GM18870 (cell line): ENCODE data around the gene ACO2.

Source experiments
- ATAC-seq: cut with Tn5 transposase; IDR thresholded peaks from one replicate; pipeline ENCODE4 v1.9.1; 2021; ENCODE audit warnings: moderate library complexity; ENCODE audit not compliant: unreplicated experiment

The ACO2 gene

DNA sequence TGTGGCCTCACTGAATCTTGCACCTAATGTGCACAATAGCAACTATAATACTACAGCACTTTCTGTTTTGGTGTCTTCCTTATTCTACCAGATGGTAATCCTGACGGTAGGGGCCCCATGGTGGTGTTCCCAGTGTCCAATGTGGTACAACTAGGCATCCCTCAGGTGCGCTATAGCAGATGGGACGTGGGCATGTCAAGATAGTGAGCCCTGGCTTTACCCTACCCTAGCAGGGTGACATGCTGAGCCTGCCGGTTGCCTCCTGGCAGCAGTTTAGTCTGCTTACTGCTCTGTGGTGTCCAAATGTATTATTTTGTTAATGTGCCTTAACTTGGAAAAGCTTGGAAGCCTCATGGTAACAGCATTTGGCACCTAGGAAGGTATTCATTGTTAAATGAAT lies 19.2 kb downstream of the ACO2 start:
- no peak for ATAC-seq

DNA sequence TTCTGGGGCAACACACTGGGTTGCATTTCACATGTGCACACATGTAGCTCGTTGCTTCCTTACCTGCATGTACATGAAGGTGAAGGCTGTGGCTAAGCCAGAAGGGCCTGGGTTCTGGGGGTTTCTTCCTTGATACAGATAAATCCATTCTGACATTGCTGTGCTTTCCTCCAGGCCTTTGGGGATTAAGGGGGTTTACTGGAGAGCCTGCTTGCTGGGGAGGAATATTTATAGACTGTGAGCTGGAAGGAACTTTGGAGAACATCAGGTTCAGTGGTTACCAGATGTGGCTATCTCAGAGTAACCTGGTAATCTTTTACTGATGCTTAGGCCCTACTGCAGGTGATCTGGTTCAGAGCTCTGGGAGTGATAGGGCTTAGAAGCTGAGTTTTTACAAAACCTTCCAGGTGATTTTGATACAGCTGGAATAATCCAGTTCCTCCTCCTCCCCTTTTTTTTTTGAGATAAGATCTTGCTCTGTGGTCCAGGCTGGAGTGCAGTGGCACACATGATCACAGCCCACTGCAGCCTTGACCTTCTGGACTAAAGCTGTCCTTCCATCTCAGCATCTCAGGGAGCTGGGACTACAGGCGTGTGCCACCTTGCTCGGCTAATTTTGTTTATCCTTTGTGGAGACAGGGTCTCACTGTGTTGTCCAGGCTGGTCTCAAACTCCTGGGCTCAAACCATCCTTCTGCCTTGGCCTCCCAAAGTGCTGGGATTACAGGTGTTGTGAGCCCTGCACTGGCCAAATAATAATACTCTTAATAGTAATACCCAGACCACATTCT lies 19.9 kb downstream of the ACO2 start:
- ATAC-seq: no peak

- ATAC-seq: no peak
Observed at GRCh38 chr22:41491374-41492100, 22.6 kb downstream of the ACO2 start.

- ATAC-seq: no peak
Observed at GRCh38 chr22:41498303-41498835, 29.5 kb downstream of the ACO2 start.

DNA sequence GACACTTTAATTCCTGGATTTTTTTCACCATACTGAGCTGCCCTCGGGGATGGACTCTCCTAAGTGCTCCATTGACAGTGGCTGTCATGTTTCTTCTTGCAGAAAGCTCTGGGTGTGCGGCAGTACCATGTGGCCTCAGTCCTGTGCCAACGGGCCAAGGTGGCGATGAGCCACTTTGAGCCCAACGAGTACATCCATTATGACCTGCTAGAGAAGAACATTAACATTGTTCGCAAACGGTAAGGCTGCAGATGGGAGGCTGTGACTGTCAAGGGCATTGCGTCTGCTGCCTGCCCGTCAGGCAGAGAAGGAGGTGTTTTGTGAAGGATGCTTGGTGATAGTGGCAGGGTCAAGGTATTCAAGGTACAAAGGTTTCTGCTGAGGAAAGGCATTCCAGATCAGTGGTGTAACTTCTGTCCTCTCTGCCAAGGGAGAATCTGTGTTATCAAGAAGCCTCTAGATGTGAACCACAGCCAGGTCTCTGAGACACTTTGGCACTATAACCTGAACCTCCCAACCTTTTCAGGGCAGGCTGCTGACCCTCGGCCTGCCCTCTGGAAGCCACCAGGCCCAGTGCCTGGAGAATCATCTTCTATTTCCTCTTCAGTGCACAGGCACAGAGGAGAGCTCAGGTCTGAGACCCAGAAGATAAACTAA lies 30.8 kb downstream of the ACO2 start:
- no peak for ATAC-seq

DNA sequence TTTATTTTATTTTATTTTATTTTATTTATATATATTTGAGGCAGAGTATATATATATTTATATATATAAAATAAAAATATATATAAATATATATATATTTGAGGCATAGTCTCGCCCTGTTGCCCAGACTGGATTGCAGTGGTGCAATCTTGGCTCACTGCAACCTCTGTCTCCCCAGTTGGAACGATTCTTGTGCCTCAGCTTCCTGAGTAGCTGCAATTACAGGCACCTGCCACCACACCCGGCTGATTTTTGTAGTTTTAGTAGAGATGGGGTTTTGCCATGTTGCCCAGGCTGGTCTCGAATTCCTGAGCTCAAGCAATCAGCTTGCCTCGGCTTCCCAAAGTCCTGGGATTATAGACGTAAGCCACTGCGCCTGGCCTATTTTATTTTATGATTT lies 31.4 kb downstream of the ACO2 start:
- ATAC-seq: no peak

GRCh38 chr22:41501209-41501608 lies 32.3 kb downstream of the ACO2 start:
- no peak for ATAC-seq

DNA sequence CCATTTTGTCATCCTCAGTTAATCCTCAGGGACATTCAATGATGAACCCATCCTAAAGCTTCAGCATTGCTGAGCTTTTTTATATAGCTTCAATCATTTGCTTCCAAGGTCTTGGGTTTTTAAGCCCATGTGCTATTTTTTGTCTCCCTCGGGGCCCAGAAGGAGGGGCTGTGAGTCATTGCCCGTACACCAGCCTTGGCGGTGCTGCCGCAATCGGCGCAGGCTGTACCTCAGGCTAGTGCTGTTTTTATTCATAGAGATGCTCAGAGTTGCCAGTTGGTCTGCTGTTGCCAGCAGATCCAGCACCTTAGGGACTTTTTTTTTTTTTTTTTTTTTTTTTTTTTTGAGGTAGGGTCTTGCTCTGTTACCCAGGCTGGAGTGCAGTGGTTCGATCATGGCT lies 35.5 kb downstream of the ACO2 start:
- ATAC-seq: no peak

DNA sequence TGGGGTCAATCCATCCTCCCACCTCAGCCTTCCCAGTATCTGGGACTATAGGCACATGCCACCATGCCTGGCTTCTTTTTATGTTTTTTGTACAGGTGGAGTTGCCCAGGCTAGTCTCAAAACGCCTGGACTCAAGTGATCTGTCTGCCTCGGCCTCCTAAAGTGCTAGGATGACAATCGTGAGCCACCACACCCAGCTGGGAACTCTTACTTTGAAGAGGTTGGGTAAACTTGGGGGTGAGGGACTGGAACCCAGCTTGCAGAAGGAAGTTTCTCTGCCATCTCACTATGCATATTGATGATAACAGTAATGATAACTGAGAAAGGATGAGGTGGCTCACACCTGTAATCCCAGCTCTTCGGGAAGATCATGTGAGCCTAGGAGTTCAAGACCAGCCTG lies 35.9 kb downstream of the ACO2 start:
- no peak for ATAC-seq

- no peak for ATAC-seq
Observed at GRCh38 chr22:41505511-41506220, 36.7 kb downstream of the ACO2 start.

GRCh38 chr22:41507330-41508063 lies 38.6 kb downstream of the ACO2 start:
- ATAC-seq: no peak

GRCh38 chr22:41508770-41509170 lies 39.9 kb downstream of the ACO2 start:
- ATAC-seq: no peak

GRCh38 chr22:41511521-41511968 lies 42.6 kb downstream of the ACO2 start:
- ATAC-seq: no peak

GRCh38 chr22:41512421-41513194 lies 43.7 kb downstream of the ACO2 start:
- no peak for ATAC-seq

DNA sequence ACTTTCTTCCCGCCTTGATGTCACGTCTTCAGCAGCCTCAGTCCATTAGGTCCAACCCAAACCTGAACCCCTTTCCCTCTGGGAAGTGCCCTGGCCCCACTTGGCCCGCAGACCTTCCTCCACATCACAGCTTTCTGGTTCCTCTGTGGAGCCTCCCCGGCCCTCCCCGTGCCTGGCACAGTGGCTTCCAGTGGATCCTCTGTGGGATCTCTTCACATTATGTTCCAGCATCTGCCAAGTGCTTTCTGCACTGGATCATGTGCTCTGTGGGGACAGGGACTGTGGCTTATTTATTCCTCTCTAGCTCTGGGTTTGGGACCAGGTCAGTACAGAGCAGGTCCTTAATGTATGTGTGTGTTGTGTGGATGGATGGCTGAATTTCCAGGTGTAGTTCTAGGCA lies 44.5 kb downstream of the ACO2 start:
- no peak for ATAC-seq

GRCh38 chr22:41516462-41516861 lies 47.5 kb downstream of the ACO2 start:
- no peak for ATAC-seq

DNA sequence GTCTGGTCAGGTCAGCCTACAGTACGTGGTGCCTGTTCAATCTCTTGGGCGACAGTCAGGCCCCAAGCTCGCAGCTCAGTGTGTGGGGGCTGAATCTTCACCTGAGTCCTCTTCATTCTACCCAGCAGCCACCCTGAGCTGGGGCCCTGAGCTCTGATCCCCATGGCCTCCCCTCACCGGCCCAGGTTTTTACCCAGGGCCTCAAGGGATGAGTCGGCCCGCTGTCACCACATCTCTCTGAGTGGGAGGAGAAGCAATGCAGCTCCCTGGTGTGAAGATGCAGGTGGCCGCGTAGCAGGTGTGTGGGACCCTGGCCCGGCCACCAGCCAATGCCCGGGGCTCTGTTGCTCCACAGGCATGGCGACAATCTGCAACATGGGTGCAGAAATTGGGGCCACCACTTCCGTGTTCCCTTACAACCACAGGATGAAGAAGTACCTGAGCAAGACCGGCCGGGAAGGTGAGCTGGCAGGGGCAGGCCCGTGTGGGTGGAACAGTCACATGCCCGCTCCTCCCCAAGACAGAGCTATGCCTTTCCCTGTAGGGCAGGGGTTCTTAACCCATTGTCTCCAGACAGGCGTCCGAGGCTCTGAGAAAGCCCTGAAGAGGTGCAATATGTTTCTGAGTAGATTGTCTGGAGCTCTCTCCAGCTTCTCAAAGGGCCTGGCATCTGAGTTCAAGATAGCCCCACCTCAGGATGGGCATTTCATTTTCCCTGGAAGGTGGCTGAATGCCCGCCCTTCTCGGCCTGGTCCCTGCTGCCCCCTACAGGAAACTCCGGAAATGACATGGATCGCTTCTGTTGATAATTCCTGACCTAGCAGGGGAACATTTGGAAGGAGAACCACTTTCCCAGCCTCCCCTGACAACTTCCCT lies 48.5 kb downstream of the ACO2 start:
- no peak for ATAC-seq

DNA sequence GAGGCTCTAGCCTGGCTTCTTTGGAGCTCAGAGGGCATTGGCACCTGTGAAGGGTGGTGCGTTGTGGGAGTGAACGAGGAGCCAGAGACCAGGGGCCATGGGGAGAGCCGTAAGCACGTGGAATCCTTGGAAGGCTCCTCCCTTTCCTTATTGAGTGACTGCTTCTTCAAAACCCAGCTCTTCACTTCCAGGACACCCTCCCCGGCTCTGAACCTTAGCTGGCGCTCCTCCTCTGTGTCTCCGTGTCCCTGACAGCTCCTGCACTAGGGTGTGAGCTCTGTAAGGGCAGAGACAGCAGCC lies 49.1 kb downstream of the ACO2 start:
- no peak for ATAC-seq

DNA sequence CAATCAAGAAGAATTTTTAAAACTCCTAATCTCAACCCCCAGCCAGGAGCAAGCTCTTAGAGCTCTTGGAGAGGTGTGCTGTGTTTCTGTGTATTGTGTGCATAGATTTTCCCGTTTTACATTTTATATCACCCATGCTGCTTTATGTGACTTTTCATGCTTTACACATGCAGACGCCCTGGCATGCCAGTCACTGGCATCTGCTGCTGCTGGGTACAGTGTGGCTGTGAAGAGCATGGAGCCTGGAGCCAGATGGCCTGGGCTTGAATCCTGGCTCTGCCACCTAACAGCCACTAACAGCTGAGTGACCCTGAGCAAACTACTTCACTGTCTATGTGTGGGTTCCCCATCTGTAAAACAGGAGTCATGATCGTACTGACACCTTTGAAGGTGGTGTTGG lies 52.2 kb downstream of the ACO2 start:
- no peak for ATAC-seq
